Endothelial cell of umbilical vein (primary cell): ENCODE results near the gene PRTN3. TPM values are rescaled to one million over a fixed set of nuclear protein-coding genes. Genes with fewer than 3 reads are reported as not detected.
"Not testable (repeated sequence)": the region's sequence is repeated elsewhere in the genome, so short reads cannot be mapped to it uniquely, and the experiment has no call there.

Experiments used
- BruUV-seq: library from RNA; stranded (reverse); fragments of 400-500 nt; replicated peaks from 2 replicates; lab custom pipeline; 2021; lab: Mats Ljungman, UMichigan
- CTCF ChIA-PET: fragments of 300-600, 350-600 bp; sonication (Branson Sonifier 250); formaldehyde crosslinking; loops from one replicate; lab custom pipeline; 2021; ENCODE audit warnings: antibody characterized with exemption, inconsistent platforms; lab: Charles Lee
- POLR2A ChIA-PET: fragments of 300-600, 350-600 bp; sonication (Branson Sonifier 250); formaldehyde crosslinking; loops from one replicate; lab custom pipeline; 2021; ENCODE audit warnings: antibody characterized with exemption, inconsistent platforms; lab: Charles Lee
- DNase-seq: peaks from one replicate; pipeline ENCODE4 v3.0.0-alpha.2; 2011; ENCODE audit warnings: low read depth, low spot score
- FAIRE-seq: peaks from 2 replicates; lab custom pipeline; 2011; peaks lifted over from hg19 to GRCh38; lab: Jason Lieb, UNC
- H2AFZ ChIP-seq: 2 replicates; pipeline ENCODE4 v1.6.0; 2012; ENCODE audit warnings: low read depth, low read length, control low read depth, inconsistent platforms
- H3K27ac ChIP-seq: 2 replicates; pipeline ENCODE4 v1.5.1; 2011; ENCODE audit warnings: low read depth, mild to moderate bottlenecking, control low read depth, low read length, moderate library complexity; ENCODE audit not compliant: insufficient read depth
- H3K27me3 ChIP-seq, 2 experiments: 2 replicates each; pipeline versions ENCODE4 v1.6.0 to v1.6.1; 2011; ENCODE audit warnings: low read length in 2 of 2, mixed read lengths in 1 of 2; ENCODE audit not compliant: control insufficient read depth in 2 of 2, insufficient read depth in 2 of 2
- H3K36me3 ChIP-seq, 2 experiments: 2 replicates in 1 of 2; 3 replicates in 1 of 2; pipeline ENCODE4 v1.5.1; 2011; ENCODE audit warnings: low read length in 2 of 2, mild to moderate bottlenecking in 1 of 2, moderate library complexity in 1 of 2; ENCODE audit not compliant: control insufficient read depth in 2 of 2, insufficient read depth in 2 of 2; ENCODE audit errors: extremely low read depth in 1 of 2
- H3K4me1 ChIP-seq: 3 replicates; pipeline ENCODE4 v1.5.1; 2011; ENCODE audit warnings: mild to moderate bottlenecking, low read length; ENCODE audit not compliant: control insufficient read depth, insufficient read depth; ENCODE audit errors: extremely low read depth
- H3K4me2 ChIP-seq: 2 replicates; pipeline ENCODE4 v1.6.1; 2011; ENCODE audit warnings: low read length, control low read depth, mixed read lengths; ENCODE audit not compliant: insufficient read depth
- H3K4me3 ChIP-seq, 3 experiments: fragments of 200-600 bp in 1 of 3; sonication (generic), shearing (Covaris generic) in 1 of 3; replicated peaks in 1 of 3; 2 replicates each; pipeline ENCODE4 v1.5.1; 2011 to 2016; ENCODE audit warnings: control low read depth in 3 of 3, low read length in 3 of 3, mild to moderate bottlenecking in 2 of 3, inconsistent platforms in 1 of 3, low read depth in 1 of 3, moderate library complexity in 1 of 3; ENCODE audit not compliant: insufficient read depth in 1 of 3
- H3K79me2 ChIP-seq: 2 replicates; pipeline ENCODE4 v1.6.0; 2012; ENCODE audit warnings: low read length, inconsistent platforms; ENCODE audit not compliant: control insufficient read depth, insufficient read depth
- H3K9ac ChIP-seq: replicated peaks from 2 replicates; pipeline ENCODE3; 2011; ENCODE audit warnings: low read length, control low read depth; ENCODE audit not compliant: insufficient read depth; ENCODE audit errors: extremely low read depth
- H3K9me1 ChIP-seq: replicated peaks from 3 replicates; pipeline ENCODE4 v1.6.0; 2011; ENCODE audit warnings: mild to moderate bottlenecking, low read length; ENCODE audit not compliant: control insufficient read depth, insufficient read depth; ENCODE audit errors: extremely low read depth
- H3K9me3 ChIP-seq: replicated peaks from 2 replicates; pipeline ENCODE4 v1.5.1; 2012; ENCODE audit warnings: low read length, inconsistent platforms; ENCODE audit not compliant: control insufficient read depth, insufficient read depth
- H4K20me1 ChIP-seq: replicated peaks from 2 replicates; pipeline ENCODE3; 2011; ENCODE audit warnings: mild to moderate bottlenecking, low read length; ENCODE audit not compliant: control insufficient read depth, insufficient read depth; ENCODE audit errors: extremely low read depth
- EZH2 ChIP-seq: IDR thresholded peaks from 2 replicates; pipeline ENCODE4 v1.6.1; 2012; ENCODE audit warnings: borderline replicate concordance, low read depth, mild to moderate bottlenecking, moderate library complexity, low read length, inconsistent platforms; ENCODE audit not compliant: severe bottlenecking
- MYC ChIP-seq: IDR thresholded peaks from one replicate; pipeline ENCODE4 v1.6.1; 2011; ENCODE audit warnings: mild to moderate bottlenecking, low read depth, low read length
- dilution Hi-C: fragments of 300-500 bp; cut with MboI; formaldehyde crosslinking; loops from one replicate; pipeline ENCODE4 v1.15.0; 2019; ENCODE audit warnings: low sequenced_read_pairs; ENCODE audit not compliant: extremely low pct_ligation_motif_present
- intact Hi-C: fragments of 100-400 bp; cut with micrococcal nuclease; formaldehyde crosslinking; loops from one replicate; pipeline ENCODE4 v1.10.0; 2022
- polyA plus RNA-seq, 4 experiments: library from polyadenylated mRNA; depleted of rRNA in 3 of 4; stranded (reverse) in 3 of 4; unstranded in 1 of 4; fragments of >200 nt; gene quantifications; 2 replicates each; pipeline versions ENCODE4 v1.2.1 to v1.2.3, GENCODE V29; 2011 to 2012; ENCODE audit warnings: missing spikeins in 1 of 4
- total RNA-seq: library from RNA; stranded (reverse); gene quantifications from 2 replicates; pipeline ENCODE4 v1.2.3, GENCODE V29; 2021
- TF ChIP-seq, protein P1 (sequence below): IDR thresholded peaks from 2 replicates; pipeline ENCODE4 v1.6.1; 2011; ENCODE audit not compliant: insufficient read depth, insufficient read length

Gene PRTN3
- total and polyA plus RNA-seq, 2 donors (not counting 3 experiments of a cell fraction or from before 2014, with no cell fraction given) = not detected

DNA sequence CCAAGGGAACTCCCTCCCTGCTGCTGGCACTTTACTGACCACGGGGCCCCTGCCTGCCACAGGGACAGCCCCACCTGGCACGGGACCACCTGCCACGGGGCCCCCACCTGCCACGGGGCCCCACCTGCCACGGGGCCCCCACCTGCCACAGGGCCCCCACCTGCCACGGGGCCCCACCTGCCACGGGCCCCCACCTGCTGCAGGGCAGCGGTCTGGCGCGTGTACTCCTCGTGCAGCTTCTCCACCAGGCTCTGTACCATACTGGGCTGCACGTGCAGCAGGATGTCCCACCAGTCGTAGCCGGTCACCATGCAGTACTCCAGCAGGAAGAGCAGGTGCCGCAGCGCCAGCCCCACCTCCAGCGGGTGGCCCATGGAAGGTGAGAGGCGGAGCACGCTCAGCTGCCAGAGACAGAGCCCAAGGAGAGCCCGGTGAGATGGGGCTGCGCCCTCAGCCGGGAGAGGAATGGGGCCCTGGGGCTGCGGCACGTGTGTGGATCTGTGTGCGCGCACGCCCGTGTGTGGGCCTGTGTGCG lies 36.0 kb downstream of the PRTN3 start:
- Histone ChIP-seq H3K27me3 (no peaks in the 10 kb centered on the region), H3K9me3 (no peaks in the 10 kb centered on the region), H3K27ac (no peak overlapping the region), H3K4me3 (no peak overlapping the region), H3K9me1 (no peaks in the 10 kb centered on the region), H4K20me1 (no peaks in the 10 kb centered on the region), H3K4me1 (no peaks in the 10 kb centered on the region), H3K79me2 (no peaks in the 10 kb centered on the region), H3K36me3 (peaks cover 0 to 29% of the 10 kb centered on the region in 2 experiments), H2AFZ (no peak overlapping the region), H3K4me2 (no peak overlapping the region), H3K9ac (no peak overlapping the region)
- ChIA-PET POLR2A (interaction anchor here (0.6 kb wide), 1 partner anchor 264 kb away, joined by 3 read pairs; no protein-coding TSS in a partner anchor), CTCF (interaction anchor here (2.4 kb wide), 1 partner anchor 14 kb away, joined by 11 read pairs; no protein-coding TSS in a partner anchor)
- TF ChIP-seq MYC = no peak
- TF ChIP-seq EZH2 = no peak
- TF ChIP-seq, protein P1, sequence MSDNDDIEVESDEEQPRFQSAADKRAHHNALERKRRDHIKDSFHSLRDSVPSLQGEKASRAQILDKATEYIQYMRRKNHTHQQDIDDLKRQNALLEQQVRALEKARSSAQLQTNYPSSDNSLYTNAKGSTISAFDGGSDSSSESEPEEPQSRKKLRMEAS = no peak
- dilution Hi-C loops (no loop called here), intact Hi-C loops (no loop called here)
- BruUV-seq = no TSS peak
- DNase-seq (no peak), FAIRE-seq (no peak)

DNA sequence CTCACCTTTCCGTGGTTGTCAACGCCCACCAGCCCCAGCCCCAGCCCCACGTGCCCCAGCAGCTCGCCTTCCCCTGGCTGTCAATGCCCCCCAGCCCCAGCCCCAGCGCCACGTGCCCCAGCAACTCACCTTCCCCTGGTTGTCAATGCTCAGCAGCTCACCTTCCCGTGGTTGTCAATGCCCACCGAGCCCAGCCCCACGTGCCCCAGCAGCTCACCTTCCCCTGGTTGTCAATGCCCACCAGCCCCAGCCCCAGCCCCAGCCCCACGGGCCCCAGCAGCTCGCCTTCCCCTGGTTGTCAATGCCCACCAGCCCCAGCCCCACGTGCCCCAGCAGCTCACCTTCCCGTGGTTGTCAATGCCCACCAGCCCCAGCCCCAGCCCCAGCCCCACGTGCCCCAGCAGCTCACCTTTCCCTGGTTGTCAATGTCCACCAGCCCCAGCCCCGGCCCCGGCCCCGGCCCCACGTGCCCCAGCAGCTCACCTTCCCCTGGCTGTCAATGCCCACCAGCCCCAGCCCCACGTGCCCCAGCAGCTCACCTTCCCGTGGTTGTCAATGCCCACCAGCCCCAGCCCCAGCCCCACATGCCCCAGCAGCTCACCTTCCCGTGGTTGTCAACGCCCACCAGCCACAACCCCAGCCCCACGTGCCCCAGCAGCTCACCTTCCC lies 37.3 kb downstream of the PRTN3 start:
- H3K4me3 ChIP-seq, H2AFZ ChIP-seq, H3K9me1 ChIP-seq, H3K27ac ChIP-seq, intact Hi-C loops, BruUV-seq, FAIRE-seq, DNase-seq, H3K27me3 ChIP-seq, POLR2A ChIA-PET, H3K4me2 ChIP-seq, H3K9me3 ChIP-seq, dilution Hi-C loops, H3K4me1 ChIP-seq, H4K20me1 ChIP-seq, H3K9ac ChIP-seq, H3K79me2 ChIP-seq: not testable (repeated sequence)
- CTCF ChIA-PET = interaction anchor here (0.7 to 2.4 kb wide), 5 partner anchors 15 to 107 kb away, joined by 3 to 11 read pairs (median 4); partner anchors contain the start of genes MED16 and RNU6-9
- H3K36me3 ChIP-seq = peaks cover 0 to 33% of the 10 kb centered on the region in 2 experiments

DNA sequence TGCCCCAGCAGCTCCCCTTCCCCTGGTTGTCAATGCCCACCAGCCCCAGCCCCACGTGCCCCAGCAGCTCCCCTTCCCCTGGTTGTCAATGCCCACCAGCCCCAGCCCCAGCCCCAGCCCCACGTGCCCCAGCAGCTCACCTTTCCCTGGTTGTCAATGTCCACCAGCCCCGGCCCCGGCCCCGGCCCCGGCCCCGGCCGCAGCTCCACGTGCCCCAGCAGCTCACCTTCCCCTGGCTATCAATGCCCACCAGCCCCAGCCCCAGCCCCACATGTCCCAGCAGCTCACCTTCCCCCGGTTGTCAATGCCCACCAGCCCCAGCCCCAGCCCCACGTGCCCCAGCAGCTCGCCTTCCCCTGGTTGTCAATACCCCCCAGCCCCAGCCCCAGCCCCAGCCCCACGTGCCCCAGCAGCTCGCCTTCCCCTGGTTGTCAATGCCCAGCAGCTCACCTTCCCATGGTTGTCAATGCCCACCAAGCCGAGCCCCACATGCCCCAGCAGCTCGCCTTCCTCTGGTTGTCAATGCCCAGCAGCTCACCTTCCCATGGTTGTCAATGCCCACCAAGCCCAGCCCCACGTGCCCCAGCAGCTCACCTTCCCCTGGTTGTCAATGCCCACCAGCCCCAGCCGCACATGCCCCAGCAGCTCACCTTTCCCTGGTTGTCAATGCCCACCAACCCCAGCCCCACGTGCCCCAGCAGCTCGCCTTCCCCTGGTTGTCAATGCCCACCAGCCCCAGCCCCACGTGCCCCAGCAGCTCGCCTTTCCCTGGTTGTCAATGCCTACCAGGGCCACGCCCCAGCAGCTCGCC lies 38.2 kb downstream of the PRTN3 start:
- H3K27ac ChIP-seq, H2AFZ ChIP-seq, FAIRE-seq, DNase-seq, H3K79me2 ChIP-seq, POLR2A ChIA-PET, H3K4me1 ChIP-seq, H3K9ac ChIP-seq, H3K27me3 ChIP-seq, intact Hi-C loops, BruUV-seq, dilution Hi-C loops, H3K4me3 ChIP-seq, H4K20me1 ChIP-seq, H3K9me3 ChIP-seq, H3K4me2 ChIP-seq, H3K9me1 ChIP-seq: not testable (repeated sequence)
- CTCF ChIA-PET = interaction anchor here (1.7 to 2.4 kb wide), 4 partner anchors 14 to 22 kb away, joined by 4 to 11 read pairs (median 6); partner anchors contain the start of genes MED16 and RNU6-9
- peaks cover 0 to 37% of the 10 kb centered on the region in 2 experiments for H3K36me3 ChIP-seq
